ENCODE measurements around the gene WDR6.

WDR6 gene, protein sequence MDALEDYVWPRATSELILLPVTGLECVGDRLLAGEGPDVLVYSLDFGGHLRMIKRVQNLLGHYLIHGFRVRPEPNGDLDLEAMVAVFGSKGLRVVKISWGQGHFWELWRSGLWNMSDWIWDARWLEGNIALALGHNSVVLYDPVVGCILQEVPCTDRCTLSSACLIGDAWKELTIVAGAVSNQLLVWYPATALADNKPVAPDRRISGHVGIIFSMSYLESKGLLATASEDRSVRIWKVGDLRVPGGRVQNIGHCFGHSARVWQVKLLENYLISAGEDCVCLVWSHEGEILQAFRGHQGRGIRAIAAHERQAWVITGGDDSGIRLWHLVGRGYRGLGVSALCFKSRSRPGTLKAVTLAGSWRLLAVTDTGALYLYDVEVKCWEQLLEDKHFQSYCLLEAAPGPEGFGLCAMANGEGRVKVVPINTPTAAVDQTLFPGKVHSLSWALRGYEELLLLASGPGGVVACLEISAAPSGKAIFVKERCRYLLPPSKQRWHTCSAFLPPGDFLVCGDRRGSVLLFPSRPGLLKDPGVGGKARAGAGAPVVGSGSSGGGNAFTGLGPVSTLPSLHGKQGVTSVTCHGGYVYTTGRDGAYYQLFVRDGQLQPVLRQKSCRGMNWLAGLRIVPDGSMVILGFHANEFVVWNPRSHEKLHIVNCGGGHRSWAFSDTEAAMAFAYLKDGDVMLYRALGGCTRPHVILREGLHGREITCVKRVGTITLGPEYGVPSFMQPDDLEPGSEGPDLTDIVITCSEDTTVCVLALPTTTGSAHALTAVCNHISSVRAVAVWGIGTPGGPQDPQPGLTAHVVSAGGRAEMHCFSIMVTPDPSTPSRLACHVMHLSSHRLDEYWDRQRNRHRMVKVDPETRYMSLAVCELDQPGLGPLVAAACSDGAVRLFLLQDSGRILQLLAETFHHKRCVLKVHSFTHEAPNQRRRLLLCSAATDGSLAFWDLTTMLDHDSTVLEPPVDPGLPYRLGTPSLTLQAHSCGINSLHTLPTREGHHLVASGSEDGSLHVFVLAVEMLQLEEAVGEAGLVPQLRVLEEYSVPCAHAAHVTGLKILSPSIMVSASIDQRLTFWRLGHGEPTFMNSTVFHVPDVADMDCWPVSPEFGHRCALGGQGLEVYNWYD

DNA sequence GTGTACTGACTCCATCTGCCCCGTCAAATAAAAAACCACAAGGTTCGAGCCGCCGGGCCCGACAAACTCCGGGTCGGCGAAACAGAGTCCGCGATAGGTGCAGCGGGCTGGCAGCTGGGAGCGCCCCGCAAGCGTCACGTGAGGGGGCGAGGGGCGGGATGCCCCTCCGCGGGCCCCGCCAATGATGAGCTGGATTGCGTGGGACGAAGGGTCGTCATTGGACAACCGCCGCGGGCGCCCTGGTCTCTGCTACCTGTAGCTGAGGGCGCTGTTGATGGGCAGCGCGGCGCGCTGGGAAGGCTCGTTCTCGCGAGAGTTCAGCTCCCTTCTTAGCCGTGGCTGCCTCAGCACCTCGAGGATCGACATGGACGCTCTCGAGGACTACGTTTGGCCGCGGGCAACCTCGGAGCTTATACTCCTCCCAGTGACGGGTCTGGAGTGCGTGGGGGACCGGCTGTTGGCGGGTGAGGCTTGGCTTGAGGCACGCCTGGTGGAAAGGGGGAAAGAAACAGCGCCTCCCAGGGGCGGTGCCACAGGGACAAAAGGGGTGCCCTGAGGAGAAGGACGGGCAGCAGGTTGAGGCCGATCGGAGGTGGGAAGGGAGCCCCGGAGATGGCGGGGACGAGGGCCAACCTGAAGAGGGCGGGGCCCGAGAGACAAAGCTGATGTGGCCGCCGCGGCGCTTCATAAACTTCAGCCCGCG is at the start of gene WDR6:
Gene WDR6 (plus strand): TSS at position 324 of the 703 bp plus-strand sequence. CDS start 41 bp downstream, at position 365.
- TF ChIP-seq, protein P1, sequence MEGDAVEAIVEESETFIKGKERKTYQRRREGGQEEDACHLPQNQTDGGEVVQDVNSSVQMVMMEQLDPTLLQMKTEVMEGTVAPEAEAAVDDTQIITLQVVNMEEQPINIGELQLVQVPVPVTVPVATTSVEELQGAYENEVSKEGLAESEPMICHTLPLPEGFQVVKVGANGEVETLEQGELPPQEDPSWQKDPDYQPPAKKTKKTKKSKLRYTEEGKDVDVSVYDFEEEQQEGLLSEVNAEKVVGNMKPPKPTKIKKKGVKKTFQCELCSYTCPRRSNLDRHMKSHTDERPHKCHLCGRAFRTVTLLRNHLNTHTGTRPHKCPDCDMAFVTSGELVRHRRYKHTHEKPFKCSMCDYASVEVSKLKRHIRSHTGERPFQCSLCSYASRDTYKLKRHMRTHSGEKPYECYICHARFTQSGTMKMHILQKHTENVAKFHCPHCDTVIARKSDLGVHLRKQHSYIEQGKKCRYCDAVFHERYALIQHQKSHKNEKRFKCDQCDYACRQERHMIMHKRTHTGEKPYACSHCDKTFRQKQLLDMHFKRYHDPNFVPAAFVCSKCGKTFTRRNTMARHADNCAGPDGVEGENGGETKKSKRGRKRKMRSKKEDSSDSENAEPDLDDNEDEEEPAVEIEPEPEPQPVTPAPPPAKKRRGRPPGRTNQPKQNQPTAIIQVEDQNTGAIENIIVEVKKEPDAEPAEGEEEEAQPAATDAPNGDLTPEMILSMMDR (IDR thresholded peaks at IDR 0.05): peak; percentile 27; the same call in 1 of the 2 replicates

DNA sequence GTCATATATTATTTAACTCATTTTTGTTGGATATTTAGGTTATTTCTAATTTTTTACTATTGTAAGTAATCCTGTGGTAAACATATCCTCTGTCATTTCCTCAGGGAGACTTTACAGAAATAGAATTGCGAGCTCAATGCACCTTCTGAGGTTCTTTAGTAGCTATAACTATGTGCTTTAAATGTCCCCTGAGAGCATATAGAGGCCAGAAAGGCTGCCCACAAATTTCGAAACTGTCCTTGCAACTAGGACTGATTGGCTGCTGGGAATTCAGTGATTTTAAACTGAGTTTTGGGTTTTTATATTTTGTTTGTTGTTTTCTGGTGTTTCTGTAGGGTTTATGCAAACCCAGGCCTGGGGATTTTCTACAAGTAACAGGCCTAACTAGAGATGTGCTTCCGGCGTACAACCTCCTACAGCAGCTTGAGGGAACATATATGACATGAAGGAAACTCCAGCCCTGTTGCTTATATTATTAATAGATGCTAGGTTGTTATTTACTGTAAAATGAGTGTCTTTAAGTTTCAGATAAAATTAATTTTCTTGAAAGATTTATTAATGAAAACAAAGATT is 46.3 kb upstream of the WDR6 start:
- TF ChIP-seq, protein P1 (IDR thresholded peaks at IDR 0.05): no peak

DNA sequence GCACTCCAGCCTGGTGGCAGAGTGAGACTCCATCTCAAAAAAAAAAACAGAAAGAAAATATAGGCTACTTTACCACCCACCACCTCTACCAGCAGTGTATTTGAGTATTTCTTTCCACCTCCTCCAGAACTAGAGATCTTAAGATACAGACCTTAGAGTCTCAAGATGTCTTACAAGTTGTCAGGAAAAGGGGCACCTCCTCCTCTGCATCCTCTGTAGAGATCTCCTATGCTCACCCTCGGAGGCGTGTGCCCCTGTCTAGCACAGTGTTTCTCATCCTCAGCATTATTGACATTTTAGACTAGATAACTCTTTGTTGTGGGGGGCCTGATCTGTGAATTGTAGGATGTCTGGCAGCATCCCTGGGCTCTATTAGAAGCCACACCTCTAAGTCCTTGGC is 44.9 kb upstream of the WDR6 start:
- TF ChIP-seq, protein P1 (IDR thresholded peaks at IDR 0.05): no peak

DNA sequence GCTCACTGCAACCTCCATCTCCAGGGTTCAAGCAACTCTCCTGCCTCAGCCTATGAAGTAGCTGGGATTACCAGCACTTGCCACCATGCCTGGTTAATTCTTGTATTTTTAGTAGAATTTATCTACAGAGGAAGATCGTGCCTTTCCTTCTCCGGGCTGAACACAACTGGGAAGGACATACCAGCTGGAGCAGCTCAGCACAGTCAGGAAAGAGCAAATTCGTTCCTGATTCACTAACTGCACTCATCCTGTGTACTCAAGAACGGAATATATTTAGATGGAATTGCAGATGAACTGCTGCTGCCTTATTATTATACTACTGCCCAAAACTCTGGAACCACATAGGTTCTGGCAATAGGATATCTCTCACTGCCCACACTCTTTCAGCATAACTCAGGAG is 44.3 kb upstream of the WDR6 start:
- TF ChIP-seq, protein P1 (IDR thresholded peaks at IDR 0.05): no peak

DNA sequence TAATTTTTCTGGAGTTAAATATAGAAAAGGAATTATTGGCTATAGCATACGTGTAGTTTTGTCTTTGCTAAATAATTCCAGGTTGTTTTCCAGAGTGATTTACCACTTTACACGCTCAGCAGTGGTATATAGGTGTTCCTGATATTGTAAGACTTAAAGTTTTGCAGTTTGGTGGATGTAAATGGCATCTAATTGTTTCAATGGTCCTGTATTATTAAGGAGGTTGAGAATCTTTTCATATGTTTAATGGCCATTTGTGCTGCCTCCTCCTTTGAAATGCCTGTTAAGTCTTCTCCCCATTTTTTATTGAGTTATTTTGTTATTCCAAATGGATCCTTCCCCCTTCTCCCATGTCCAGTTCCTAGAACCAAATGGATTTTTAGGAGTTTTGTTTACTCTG is 43.6 kb upstream of the WDR6 start:
- TF ChIP-seq, protein P1 (IDR thresholded peaks at IDR 0.05): no peak

DNA sequence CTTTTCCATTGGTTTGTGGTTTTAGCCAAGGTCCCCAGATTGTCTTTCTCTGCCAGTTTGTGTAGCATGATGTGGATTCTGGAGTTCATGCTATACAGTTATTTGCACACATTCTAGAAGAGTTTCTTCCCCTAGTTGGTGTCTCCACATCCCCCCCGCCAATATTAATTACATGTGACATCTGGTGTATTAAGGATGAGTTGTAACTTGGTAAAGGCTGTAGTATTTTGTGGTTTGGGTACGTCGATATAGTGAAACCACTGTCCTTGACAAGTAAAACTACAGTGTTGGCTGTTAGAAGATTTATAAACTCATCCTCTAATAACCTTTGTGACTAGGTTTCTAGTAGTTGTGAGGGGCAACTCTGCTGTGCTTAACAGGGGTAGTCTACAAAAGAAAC is 40.8 kb upstream of the WDR6 start:
- TF ChIP-seq, protein P1 (IDR thresholded peaks at IDR 0.05): no peak
